WERI-Rb-1 (cell line): ENCODE results near the gene IGF1R.
A peak's percentile ranks its signal among the peaks of the same experiment; 100 is the strongest.

Experiments
- DNase-seq: peaks from one replicate; pipeline ENCODE4 v3.0.0-alpha.2; 2020
- H3K27ac ChIP-seq: fragments of 250-450 bp; sonication (Bioruptor Pico); 2 replicates; pipeline ENCODE4 v1.5.1; 2020; ENCODE audit warnings: mild to moderate bottlenecking, moderate library complexity
- H3K27me3 ChIP-seq: fragments of 250-450 bp; sonication (Bioruptor Pico); 2 replicates; pipeline ENCODE4 v1.5.1; 2021; ENCODE audit warnings: mild to moderate bottlenecking, low read depth, moderate library complexity; ENCODE audit not compliant: insufficient read depth, severe bottlenecking
- H3K36me3 ChIP-seq: fragments of 250-450 bp; sonication (Bioruptor Pico); 2 replicates; pipeline ENCODE4 v1.5.1; 2020; ENCODE audit warnings: mild to moderate bottlenecking, moderate library complexity
- H3K4me3 ChIP-seq: 2 replicates; pipeline ENCODE4 v1.5.1; 2011; ENCODE audit warnings: low read depth, mild to moderate bottlenecking, control low read depth, low read length
- H3K9me3 ChIP-seq: fragments of 250-450 bp; sonication (Bioruptor Pico); 2 replicates; pipeline ENCODE4 v1.5.1; 2021; ENCODE audit warnings: mild to moderate bottlenecking, moderate library complexity; ENCODE audit not compliant: severe bottlenecking
- TF ChIP-seq, protein P1 (sequence below): IDR thresholded peaks from 2 replicates; pipeline ENCODE4 v1.5.1; 2011; ENCODE audit warnings: low read depth, mild to moderate bottlenecking, control low read depth, inconsistent platforms, low read length

The IGF1R gene

DNA sequence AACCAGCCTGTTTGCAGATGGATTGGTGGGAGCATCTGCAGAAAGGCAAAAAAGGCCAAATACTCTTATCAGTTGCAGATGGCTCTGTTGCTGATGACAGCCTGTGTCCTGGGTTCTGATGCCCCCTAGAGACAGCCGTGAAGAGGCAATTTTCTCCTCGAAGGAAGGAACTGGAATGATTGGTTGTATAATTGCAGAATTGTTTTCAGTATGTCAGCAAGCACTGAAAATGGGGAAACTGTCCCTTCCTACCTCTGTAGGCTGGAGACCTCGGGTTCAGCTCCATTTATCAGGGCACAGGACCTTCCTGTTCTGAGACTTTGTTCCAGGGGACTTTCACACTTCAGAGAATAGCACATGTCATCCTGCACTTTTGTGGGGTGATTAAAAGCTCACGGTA is 256.2 kb downstream of the IGF1R start:
- Histone ChIP-seq H3K27ac (no peak overlapping the region), H3K4me3 (no peak overlapping the region), H3K27me3 (no peaks in the 10 kb centered on the region), H3K36me3 (peaks cover under 1% of the 10 kb centered on the region), H3K9me3 (no peaks in the 10 kb centered on the region)
- peak; percentile 47 for DNase-seq
- TF ChIP-seq, protein P1, sequence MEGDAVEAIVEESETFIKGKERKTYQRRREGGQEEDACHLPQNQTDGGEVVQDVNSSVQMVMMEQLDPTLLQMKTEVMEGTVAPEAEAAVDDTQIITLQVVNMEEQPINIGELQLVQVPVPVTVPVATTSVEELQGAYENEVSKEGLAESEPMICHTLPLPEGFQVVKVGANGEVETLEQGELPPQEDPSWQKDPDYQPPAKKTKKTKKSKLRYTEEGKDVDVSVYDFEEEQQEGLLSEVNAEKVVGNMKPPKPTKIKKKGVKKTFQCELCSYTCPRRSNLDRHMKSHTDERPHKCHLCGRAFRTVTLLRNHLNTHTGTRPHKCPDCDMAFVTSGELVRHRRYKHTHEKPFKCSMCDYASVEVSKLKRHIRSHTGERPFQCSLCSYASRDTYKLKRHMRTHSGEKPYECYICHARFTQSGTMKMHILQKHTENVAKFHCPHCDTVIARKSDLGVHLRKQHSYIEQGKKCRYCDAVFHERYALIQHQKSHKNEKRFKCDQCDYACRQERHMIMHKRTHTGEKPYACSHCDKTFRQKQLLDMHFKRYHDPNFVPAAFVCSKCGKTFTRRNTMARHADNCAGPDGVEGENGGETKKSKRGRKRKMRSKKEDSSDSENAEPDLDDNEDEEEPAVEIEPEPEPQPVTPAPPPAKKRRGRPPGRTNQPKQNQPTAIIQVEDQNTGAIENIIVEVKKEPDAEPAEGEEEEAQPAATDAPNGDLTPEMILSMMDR = peak; percentile 76

DNA sequence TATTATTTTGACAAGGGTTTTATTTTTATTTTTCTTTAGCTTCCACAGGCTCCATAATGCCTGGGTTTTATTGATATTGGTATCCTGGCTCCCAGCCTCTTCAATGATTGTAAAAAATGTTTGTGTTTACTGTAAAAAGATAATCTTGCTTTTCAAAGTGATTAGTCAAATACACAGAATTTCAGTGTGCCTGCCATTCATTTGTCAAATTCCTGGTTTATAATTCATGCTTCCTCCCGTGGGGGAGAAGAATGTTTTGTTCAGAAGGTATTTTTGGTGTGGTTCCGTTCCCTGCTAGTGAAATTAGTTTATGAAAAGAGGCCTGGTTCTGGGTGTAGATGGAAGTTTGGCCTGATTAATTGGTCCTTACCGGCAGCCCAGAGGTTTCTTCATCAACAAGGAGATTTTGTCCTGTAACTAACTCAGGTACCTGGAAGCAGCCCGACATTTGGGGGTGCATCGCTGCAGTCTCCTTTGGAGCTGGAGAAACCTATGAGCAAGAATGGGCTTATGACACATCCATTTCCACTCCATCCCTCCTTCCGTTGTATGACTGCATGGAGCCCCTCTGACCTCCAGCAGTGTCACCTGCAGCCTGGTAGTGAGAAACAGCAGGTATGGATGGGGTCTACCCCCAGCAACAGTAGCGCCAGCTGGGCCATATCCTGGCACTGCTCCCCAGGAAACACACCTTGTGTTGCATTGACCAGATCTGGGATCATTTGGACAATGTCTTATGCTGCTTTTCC is 257.8 kb downstream of the IGF1R start:
- no peak for DNase-seq
- TF ChIP-seq, protein P1 = no peak
- no peak overlapping the region for H3K27ac ChIP-seq
- no peaks in the 10 kb centered on the region for H3K9me3 ChIP-seq
- no peaks in the 10 kb centered on the region; the same call in none of the 2 replicates for H3K36me3 ChIP-seq
- no peak overlapping the region for H3K4me3 ChIP-seq
- no peaks in the 10 kb centered on the region for H3K27me3 ChIP-seq

DNA sequence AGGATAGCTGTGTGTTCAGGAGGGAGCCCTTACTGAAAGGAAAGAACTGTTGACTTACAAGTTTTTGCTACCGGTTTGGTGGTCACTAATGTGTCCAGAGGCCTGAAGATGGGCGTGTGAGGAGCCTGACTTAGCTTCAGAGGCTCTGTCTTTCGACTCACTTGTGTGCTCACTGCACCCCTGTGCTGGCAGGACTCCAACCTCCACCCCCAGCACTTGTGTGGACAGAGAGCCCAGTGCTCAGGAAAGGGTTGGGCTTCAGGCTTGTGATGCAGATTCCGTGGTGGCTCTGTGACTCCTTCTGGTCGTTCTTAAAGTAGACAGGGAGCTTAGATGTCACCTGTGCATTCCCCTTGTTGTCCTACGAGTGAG is 258.4 kb downstream of the IGF1R start:
- Histone ChIP-seq H3K27ac (no peak overlapping the region), H3K36me3 (peaks cover 6% of the 10 kb centered on the region), H3K27me3 (no peaks in the 10 kb centered on the region), H3K4me3 (no peak overlapping the region), H3K9me3 (no peaks in the 10 kb centered on the region)
- DNase-seq = no peak
- TF ChIP-seq, protein P1 = no peak

DNA sequence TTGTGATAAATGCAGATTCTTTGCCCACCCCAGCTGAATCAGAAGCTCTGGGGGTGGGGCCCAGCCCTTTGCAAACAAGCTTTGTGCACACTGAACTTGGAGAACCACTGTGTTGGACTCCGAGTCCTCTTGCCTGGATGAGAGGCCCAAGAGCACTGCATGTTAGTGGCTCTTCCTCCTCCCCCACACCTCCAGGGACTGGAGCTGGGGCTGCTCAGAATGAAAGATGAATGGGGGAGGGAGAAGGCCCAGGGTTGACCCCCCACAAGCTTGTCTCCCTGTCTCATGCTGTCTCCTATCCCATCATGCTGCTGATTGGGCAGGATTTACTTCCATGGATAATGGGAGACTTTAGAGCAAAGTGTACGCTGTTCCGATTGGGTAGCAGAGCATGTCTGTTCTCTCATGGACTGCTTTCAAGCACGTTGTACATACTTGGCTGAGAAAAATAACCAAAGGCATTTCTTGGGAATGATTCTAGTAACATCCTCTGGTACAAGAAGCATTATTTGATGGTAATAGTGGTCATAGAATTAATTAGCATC is 259.7 kb downstream of the IGF1R start:
- Histone ChIP-seq H3K9me3 (no peaks in the 10 kb centered on the region), H3K27ac (no peak overlapping the region), H3K36me3 (peaks cover 19% of the 10 kb centered on the region), H3K4me3 (no peak overlapping the region), H3K27me3 (no peaks in the 10 kb centered on the region)
- TF ChIP-seq, protein P1 = no peak
- no peak for DNase-seq

DNA sequence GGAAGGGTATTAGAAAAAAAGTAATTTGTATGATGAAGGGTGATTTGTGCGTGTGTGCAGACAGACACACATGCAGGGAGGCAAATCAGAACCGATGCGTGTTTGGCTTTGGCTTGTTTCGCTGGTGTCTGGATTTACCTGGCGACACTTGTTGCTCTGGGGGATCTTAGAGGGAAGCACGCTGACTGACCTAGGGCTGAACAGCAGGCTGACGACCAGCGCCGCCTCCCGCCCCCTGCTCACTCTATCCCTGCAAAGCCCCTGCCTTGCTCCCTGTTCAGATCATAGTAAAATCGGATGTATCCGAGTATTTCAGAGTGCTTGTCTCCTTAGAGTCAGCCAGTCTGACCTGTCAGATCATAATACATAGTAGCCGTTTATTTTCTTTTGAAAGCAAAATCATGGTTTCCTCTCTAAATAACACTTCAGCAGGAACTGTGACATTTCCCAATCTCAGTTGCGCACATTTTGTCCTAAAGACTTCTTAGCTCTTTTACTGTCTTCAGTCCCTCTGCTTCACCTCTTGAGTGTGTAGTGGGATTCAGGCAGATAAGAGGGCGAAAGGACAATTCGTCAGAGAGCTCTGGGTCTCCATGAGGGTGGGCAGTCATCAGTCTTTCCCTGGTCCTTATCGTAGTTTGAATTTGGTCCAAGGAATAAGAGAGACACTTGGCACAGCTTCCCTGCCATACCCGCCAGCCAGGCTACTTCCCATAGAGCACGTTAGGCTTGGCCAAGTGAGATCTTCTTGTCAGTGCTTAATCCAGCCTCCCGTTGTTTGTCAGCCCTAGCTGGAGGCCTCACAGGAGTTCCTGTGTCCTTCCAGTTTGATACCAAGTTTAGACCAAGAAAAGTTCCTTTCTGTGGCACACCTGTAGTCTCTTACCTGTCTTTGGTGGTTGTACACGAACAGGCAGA is 261.9 kb downstream of the IGF1R start:
- H3K36me3 ChIP-seq = peaks cover 28% of the 10 kb centered on the region
- TF ChIP-seq, protein P1 = no peak

More for the DNA sequence above, 261.9 kb downstream of the IGF1R start:
- Histone ChIP-seq H3K9me3 (no peaks in the 10 kb centered on the region), H3K4me3 (no peak overlapping the region), H3K27ac (no peak overlapping the region), H3K27me3 (no peaks in the 10 kb centered on the region)
- DNase-seq = no peak
